ENCODE measurements around the gene FOXG1. TPM values are rescaled to one million over a fixed set of nuclear protein-coding genes. Genes with fewer than 3 reads are reported as not detected.
A peak's percentile ranks its signal among the peaks of the same experiment; 100 is the strongest.

FOXG1 gene
- not detected in 2 replicates for total RNA-seq

- DNase-seq (ENCODE audit: low read depth in 2 of 2) = peak in 1 of 2 donors; percentile 27
Measured at GRCh38 chr14:28766469-28766955, at the start of gene FOXG1. Gene FOXG1, plus strand, starts transcription at chr14:28766787. Its CDS starts 493 bp downstream, at chr14:28767280.

- DNase-seq (ENCODE audit: low read depth in 2 of 2) = no peak
Measured at GRCh38 chr14:28719130-28719529, 47.5 kb upstream of the FOXG1 start.

- no peak for DNase-seq (ENCODE audit: low read depth in 2 of 2)
Measured at GRCh38 chr14:28731358-28731757, 35.2 kb upstream of the FOXG1 start.

GRCh38 chr14:28742171-28742846, 24.3 kb upstream of the FOXG1 start:
- no peak for DNase-seq (ENCODE audit: low read depth in 2 of 2)

GRCh38 chr14:28744126-28744525, 22.5 kb upstream of the FOXG1 start:
- no peak for DNase-seq (ENCODE audit: low read depth in 2 of 2)

GRCh38 chr14:28745176-28745575, 21.4 kb upstream of the FOXG1 start:
- DNase-seq (ENCODE audit: low read depth in 2 of 2) = no peak

GRCh38 chr14:28746247-28746646, 20.3 kb upstream of the FOXG1 start:
- DNase-seq (ENCODE audit: low read depth in 2 of 2) = no peak

- DNase-seq (ENCODE audit: low read depth in 2 of 2) = peak in 1 of 2 donors; percentile 61
Measured at GRCh38 chr14:28751467-28752058, 15.0 kb upstream of the FOXG1 start.

- DNase-seq (ENCODE audit: low read depth in 2 of 2) = peak in 1 of 2 donors; percentile 58
Measured at GRCh38 chr14:28754209-28754985, 12.2 kb upstream of the FOXG1 start.

GRCh38 chr14:28755198-28755815, 11.3 kb upstream of the FOXG1 start:
- DNase-seq (ENCODE audit: low read depth in 2 of 2) = no peak

GRCh38 chr14:28755884-28756268, 10.7 kb upstream of the FOXG1 start:
- no peak for DNase-seq (ENCODE audit: low read depth in 2 of 2)

- DNase-seq (ENCODE audit: low read depth in 2 of 2) = no peak
Measured at GRCh38 chr14:28756269-28756883, 10.2 kb upstream of the FOXG1 start.

- DNase-seq (ENCODE audit: low read depth in 2 of 2) = peak in 1 of 2 donors; percentile 61
Measured at GRCh38 chr14:28756884-28757570, 9.6 kb upstream of the FOXG1 start.

- no peak for DNase-seq (ENCODE audit: low read depth in 2 of 2)
Measured at GRCh38 chr14:28757786-28758185, 8.8 kb upstream of the FOXG1 start.

GRCh38 chr14:28758253-28758884, 8.2 kb upstream of the FOXG1 start:
- no peak for DNase-seq (ENCODE audit: low read depth in 2 of 2)

GRCh38 chr14:28758885-28759652, 7.5 kb upstream of the FOXG1 start:
- no peak for DNase-seq (ENCODE audit: low read depth in 2 of 2)

- no peak for DNase-seq (ENCODE audit: low read depth in 2 of 2)
Measured at GRCh38 chr14:28759653-28760313, 6.8 kb upstream of the FOXG1 start.

- no peak for DNase-seq (ENCODE audit: low read depth in 2 of 2)
Measured at GRCh38 chr14:28760431-28760996, 6.1 kb upstream of the FOXG1 start.
